ENCODE results near the gene CLP1.

DNA sequence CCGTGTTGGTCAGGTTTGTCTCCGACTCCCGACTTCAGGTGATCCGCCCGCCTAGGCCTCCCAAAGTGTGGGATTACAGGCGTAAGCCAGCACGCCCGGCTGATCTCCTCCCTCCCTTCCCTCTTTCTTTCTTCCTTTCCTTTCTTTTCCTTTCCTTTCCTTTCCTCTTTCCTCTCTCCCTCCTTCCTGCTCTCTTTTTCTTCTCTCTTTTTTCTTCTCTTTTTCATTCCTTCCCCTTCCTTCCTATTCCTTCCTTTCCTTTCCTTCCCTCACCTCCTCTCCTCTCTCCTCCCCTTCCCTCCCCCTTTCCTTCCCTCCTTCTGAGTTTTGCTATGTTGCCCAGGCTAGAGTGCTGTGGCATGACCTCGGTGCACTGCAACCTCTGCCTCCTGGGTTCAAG is 6.4 kb downstream of the CLP1 start:
- no peak for TF ChIP-seq CTCF (IDR thresholded peaks at IDR 0.05)
- TF ChIP-seq ZFX (IDR thresholded peaks at IDR 0.05; ENCODE audit: borderline replicate concordance) = no peak
